MM.1S (cell line): ENCODE measurements around the gene NFATC1.

ENCODE experiments used
- DNase-seq: peaks from one replicate; pipeline ENCODE4 v3.0.0-alpha.2; 2015
- H2AFZ ChIP-seq: fragments of 300-600 bp; sonication (generic); 2 replicates; pipeline ENCODE4 v1.6.0; 2016; ENCODE audit warnings: antibody characterized with exemption, low read length
- H3F3A ChIP-seq: fragments of 300-600 bp; sonication (generic); 2 replicates; pipeline ENCODE4 v1.6.1; 2016; ENCODE audit warnings: mild to moderate bottlenecking, antibody characterized with exemption, low read length, moderate library complexity, mixed read lengths; ENCODE audit not compliant: insufficient read depth
- H3K27ac ChIP-seq: fragments of 300-600 bp; sonication (generic); 2 replicates; pipeline ENCODE4 v1.5.1; 2016; ENCODE audit warnings: mild to moderate bottlenecking, low read length
- H3K27me3 ChIP-seq: fragments of 300-600 bp; sonication (generic); replicated peaks from 2 replicates; pipeline ENCODE4 v1.6.0; 2016; ENCODE audit warnings: low read length; ENCODE audit not compliant: insufficient read depth
- H3K36me3 ChIP-seq: fragments of 300-600 bp; sonication (generic); replicated peaks from 2 replicates; pipeline ENCODE4 v1.6.1; 2016; ENCODE audit warnings: mild to moderate bottlenecking, low read length, mixed read lengths; ENCODE audit not compliant: insufficient read depth
- H3K4me1 ChIP-seq: fragments of 300-600 bp; sonication (generic); 2 replicates; pipeline ENCODE4 v1.6.1; 2016; ENCODE audit warnings: low read length, mixed read lengths
- H3K4me2 ChIP-seq: fragments of 300-600 bp; sonication (generic); 2 replicates; pipeline ENCODE4 v1.6.0; 2016; ENCODE audit warnings: low read depth, low read length
- H3K4me3 ChIP-seq: fragments of 300-600 bp; sonication (generic); 2 replicates; pipeline ENCODE4 v1.5.1; 2016; ENCODE audit warnings: low read length, mixed read lengths
- H3K79me2 ChIP-seq: fragments of 300-600 bp; sonication (generic); 2 replicates; pipeline ENCODE4 v1.6.1; 2016; ENCODE audit warnings: mixed run types, low read length, mixed read lengths
- H3K9ac ChIP-seq: fragments of 300-600 bp; sonication (generic); 2 replicates; pipeline ENCODE4 v1.6.1; 2016; ENCODE audit warnings: low read length, mixed read lengths
- H3K9me2 ChIP-seq: fragments of 300-600 bp; sonication (generic); replicated peaks from 2 replicates; pipeline ENCODE4 v1.6.1; 2016; ENCODE audit warnings: mild to moderate bottlenecking, low read length, mixed read lengths; ENCODE audit not compliant: insufficient read depth
- H3K9me3 ChIP-seq: fragments of 300-600 bp; sonication (generic); replicated peaks from 2 replicates; pipeline ENCODE4 v1.6.1; 2016; ENCODE audit warnings: mild to moderate bottlenecking, low read length, mixed read lengths; ENCODE audit not compliant: insufficient read depth
- H4K20me1 ChIP-seq: fragments of 300-600 bp; sonication (generic); 2 replicates; pipeline ENCODE4 v1.6.1; 2016; ENCODE audit warnings: mild to moderate bottlenecking, low read length, moderate library complexity, mixed read lengths; ENCODE audit not compliant: insufficient read depth
- EZH2 ChIP-seq: fragments of 300-600 bp; sonication (generic); optimal IDR thresholded peaks from 2 replicates; pipeline ENCODE3; 2017; ENCODE audit warnings: low read depth, mild to moderate bottlenecking, antibody characterized with exemption, low read length, mixed read lengths
- EZH2phosphoT487 ChIP-seq: fragments of 300-600 bp; sonication (generic); IDR thresholded peaks from 2 replicates; pipeline ENCODE4 v1.6.1; 2018; ENCODE audit warnings: antibody characterized with exemption, low read length
- TF ChIP-seq, protein P1 (sequence below): fragments of 300-600 bp; sonication (generic); IDR thresholded peaks from 2 replicates; pipeline ENCODE4 v1.5.1; 2016; ENCODE audit warnings: antibody characterized with exemption, low read length, mixed read lengths

The NFATC1 gene

GRCh38 chr18:79545736-79546171 lies 150.0 kb downstream of the NFATC1 start:
- Histone ChIP-seq H2AFZ (no peak overlapping the region), H3K27ac (no peak overlapping the region), H3K79me2 (no peaks in the 10 kb centered on the region), H3K9me2 (no peaks in the 10 kb centered on the region), H3K27me3 (no peaks in the 10 kb centered on the region), H3K9me3 (no peaks in the 10 kb centered on the region), H3F3A (no peaks in the 10 kb centered on the region), H4K20me1 (no peaks in the 10 kb centered on the region), H3K4me2 (no peak overlapping the region), H3K4me1 (no peaks in the 10 kb centered on the region), H3K9ac (no peak overlapping the region), H3K36me3 (no peaks in the 10 kb centered on the region), H3K4me3 (no peak overlapping the region)
- TF ChIP-seq, protein P1, sequence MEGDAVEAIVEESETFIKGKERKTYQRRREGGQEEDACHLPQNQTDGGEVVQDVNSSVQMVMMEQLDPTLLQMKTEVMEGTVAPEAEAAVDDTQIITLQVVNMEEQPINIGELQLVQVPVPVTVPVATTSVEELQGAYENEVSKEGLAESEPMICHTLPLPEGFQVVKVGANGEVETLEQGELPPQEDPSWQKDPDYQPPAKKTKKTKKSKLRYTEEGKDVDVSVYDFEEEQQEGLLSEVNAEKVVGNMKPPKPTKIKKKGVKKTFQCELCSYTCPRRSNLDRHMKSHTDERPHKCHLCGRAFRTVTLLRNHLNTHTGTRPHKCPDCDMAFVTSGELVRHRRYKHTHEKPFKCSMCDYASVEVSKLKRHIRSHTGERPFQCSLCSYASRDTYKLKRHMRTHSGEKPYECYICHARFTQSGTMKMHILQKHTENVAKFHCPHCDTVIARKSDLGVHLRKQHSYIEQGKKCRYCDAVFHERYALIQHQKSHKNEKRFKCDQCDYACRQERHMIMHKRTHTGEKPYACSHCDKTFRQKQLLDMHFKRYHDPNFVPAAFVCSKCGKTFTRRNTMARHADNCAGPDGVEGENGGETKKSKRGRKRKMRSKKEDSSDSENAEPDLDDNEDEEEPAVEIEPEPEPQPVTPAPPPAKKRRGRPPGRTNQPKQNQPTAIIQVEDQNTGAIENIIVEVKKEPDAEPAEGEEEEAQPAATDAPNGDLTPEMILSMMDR, result no peak
- TF ChIP-seq EZH2phosphoT487 (no peak), EZH2 (no peak)
- DNase-seq, result no peak

DNA sequence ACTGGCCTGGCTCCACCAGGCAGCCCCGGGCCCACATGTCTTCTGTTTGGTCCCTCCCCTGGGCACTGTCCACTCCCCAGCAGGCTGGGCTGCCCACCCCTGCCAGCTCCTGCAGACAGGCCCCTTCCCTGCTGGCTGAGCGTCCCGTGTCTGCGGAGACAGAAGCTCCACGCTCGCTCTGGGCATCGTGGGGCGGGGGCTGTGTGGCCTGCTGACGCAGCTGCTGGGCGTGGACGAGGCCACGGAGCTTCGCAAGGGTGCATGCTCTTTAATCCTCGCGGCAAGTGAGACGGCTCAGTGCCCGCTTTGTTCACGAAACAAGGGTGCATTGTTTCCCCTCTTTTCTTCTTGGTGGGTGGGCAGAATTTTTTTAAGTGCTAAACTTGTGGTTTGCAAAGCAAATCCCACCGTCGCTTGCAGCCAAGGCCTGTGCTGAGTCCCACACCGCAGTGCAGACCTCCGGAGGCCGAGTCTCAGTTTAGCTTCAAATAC lies 151.1 kb downstream of the NFATC1 start:
- Histone ChIP-seq H3K4me2 (no peak overlapping the region), H3K36me3 (no peaks in the 10 kb centered on the region), H2AFZ (no peak overlapping the region), H4K20me1 (no peaks in the 10 kb centered on the region), H3K27me3 (no peaks in the 10 kb centered on the region), H3K9ac (no peak overlapping the region), H3K9me2 (no peaks in the 10 kb centered on the region), H3K79me2 (no peaks in the 10 kb centered on the region), H3F3A (no peaks in the 10 kb centered on the region), H3K27ac (no peak overlapping the region), H3K4me3 (no peak overlapping the region), H3K9me3 (no peaks in the 10 kb centered on the region), H3K4me1 (no peaks in the 10 kb centered on the region)
- no peak for DNase-seq
- TF ChIP-seq, protein P1, result no peak
- no peak for TF ChIP-seq EZH2
- no peak for TF ChIP-seq EZH2phosphoT487

GRCh38 chr18:79547413-79548076 lies 151.8 kb downstream of the NFATC1 start:
- no peaks in the 10 kb centered on the region for H4K20me1 ChIP-seq

More at GRCh38 chr18:79547413-79548076, 151.8 kb downstream of the NFATC1 start:
- no peaks in the 10 kb centered on the region for H3K4me1 ChIP-seq
- DNase-seq, result no peak
- H3K9ac ChIP-seq, result no peak overlapping the region
- H2AFZ ChIP-seq, result no peak overlapping the region
- no peaks in the 10 kb centered on the region for H3K36me3 ChIP-seq
- H3K27ac ChIP-seq, result no peak overlapping the region
- no peaks in the 10 kb centered on the region for H3K9me2 ChIP-seq
- H3F3A ChIP-seq, result no peaks in the 10 kb centered on the region
- H3K79me2 ChIP-seq, result no peaks in the 10 kb centered on the region
- TF ChIP-seq, protein P1, result no peak
- no peak for TF ChIP-seq EZH2
- TF ChIP-seq EZH2phosphoT487, result no peak
- no peaks in the 10 kb centered on the region for H3K27me3 ChIP-seq
- H3K4me2 ChIP-seq, result no peak overlapping the region
- H3K9me3 ChIP-seq, result no peaks in the 10 kb centered on the region
- no peak overlapping the region for H3K4me3 ChIP-seq
